Lower lobe of right lung (tissue), 2 donors: ENCODE data around the gene FAM240A. TPM values are rescaled to one million over a fixed set of nuclear protein-coding genes. Genes with fewer than 3 reads are reported as not detected.

Experiments used
- ATAC-seq, 2 donors: fragments of 200-7000 bp; cut with Tn5 transposase; one replicate each; pipeline ENCODE4 v1.9.1; 2020 to 2022; ENCODE audit warnings: mild to moderate bottlenecking in 2 of 2, moderate library complexity in 2 of 2
- DNase-seq: peaks from one replicate; pipeline ENCODE4 v3.0.0-alpha.2; 2020
- H3K27ac ChIP-seq: fragments of 200-600 bp; one replicate; pipeline ENCODE4 v1.8.0; 2022
- H3K27me3 ChIP-seq: fragments of 200-600 bp; one replicate; pipeline ENCODE4 v1.8.0; 2022; ENCODE audit warnings: low read depth
- H3K36me3 ChIP-seq: fragments of 200-600 bp; one replicate; pipeline ENCODE4 v1.8.0; 2022; ENCODE audit warnings: mild to moderate bottlenecking
- H3K4me1 ChIP-seq: fragments of 200-600 bp; one replicate; pipeline ENCODE4 v1.8.0; 2022
- H3K4me3 ChIP-seq: fragments of 200-600 bp; one replicate; pipeline ENCODE4 v1.8.0; 2022; ENCODE audit warnings: mild to moderate bottlenecking
- H3K9me3 ChIP-seq: fragments of 200-600 bp; one replicate; pipeline ENCODE4 v1.8.0; 2022
- intact Hi-C: fragments of 100-400 bp; cut with DNase I; formaldehyde crosslinking; loops from one replicate; pipeline ENCODE4 v1.11.0; 2022
- total RNA-seq: library from RNA; stranded (reverse); fragmentation: NEBNext Ultra II Directional; extraction: Animal tissue kit (Norgen Biotek cat#: 25700); gene quantifications from one replicate; pipeline ENCODE4 v1.2.1, GENCODE V29; 2021
- TF ChIP-seq, protein P1 (sequence below): fragments of 200-600 bp; IDR thresholded peaks from one replicate; pipeline ENCODE4 v1.8.0; 2022; ENCODE audit warnings: antibody characterized with exemption, mild to moderate bottlenecking
- donor health status: DM: no; HTN: yes; CAD: no; lungs with severe emphysema.

The FAM240A gene
- total RNA-seq, 1 donor from 2014 or later: not detected

DNA sequence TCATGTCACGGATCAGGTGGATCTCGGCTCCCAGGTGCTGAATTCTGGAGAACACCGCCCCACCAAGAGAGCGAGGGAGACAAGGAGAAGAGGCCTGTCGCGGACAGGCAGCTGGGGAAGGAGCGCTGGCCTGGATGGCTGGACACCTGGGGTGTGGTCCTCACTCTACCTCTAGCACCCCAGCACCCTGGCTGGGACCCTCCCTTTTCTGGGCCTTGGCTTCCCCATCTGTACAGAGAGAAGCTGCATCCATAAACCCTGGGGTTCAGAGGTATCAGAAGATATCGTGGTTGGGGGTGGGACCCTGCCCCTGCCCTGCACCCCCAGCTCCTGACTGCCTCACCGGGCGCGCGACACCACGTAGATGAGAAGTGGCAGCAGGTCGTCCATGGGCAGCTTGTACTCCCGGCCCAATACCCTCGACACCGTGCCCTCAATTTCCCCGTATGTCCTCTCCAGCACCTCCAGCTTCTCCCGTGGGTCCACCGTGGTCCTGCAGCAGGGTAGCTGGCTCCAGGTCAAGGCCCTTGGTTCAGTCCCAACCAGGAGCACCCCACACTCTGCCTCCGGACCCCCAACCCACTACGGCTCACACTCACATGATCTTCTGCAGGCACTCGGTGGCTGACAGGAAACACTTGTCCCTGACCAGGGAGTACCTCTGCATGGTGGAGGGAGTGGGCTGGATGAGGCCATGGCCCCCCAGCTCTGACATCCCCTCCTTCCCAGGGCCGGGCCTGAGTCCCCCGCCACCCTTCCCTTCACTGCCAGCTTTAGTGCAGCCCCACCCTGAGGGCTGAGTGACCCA is 59.4 kb downstream of the FAM240A start:
- no peak overlapping the region for H3K4me3 ChIP-seq
- DNase-seq (peak; percentile 30), ATAC-seq (no peak)
- intact Hi-C loops: no loop called here
- H3K4me1 ChIP-seq: no peaks in the 10 kb centered on the region
- no peaks in the 10 kb centered on the region for H3K27me3 ChIP-seq
- H3K36me3 ChIP-seq: peaks cover 51% of the 10 kb centered on the region
- TF ChIP-seq, protein P1, sequence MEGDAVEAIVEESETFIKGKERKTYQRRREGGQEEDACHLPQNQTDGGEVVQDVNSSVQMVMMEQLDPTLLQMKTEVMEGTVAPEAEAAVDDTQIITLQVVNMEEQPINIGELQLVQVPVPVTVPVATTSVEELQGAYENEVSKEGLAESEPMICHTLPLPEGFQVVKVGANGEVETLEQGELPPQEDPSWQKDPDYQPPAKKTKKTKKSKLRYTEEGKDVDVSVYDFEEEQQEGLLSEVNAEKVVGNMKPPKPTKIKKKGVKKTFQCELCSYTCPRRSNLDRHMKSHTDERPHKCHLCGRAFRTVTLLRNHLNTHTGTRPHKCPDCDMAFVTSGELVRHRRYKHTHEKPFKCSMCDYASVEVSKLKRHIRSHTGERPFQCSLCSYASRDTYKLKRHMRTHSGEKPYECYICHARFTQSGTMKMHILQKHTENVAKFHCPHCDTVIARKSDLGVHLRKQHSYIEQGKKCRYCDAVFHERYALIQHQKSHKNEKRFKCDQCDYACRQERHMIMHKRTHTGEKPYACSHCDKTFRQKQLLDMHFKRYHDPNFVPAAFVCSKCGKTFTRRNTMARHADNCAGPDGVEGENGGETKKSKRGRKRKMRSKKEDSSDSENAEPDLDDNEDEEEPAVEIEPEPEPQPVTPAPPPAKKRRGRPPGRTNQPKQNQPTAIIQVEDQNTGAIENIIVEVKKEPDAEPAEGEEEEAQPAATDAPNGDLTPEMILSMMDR: no peak
- no peaks in the 10 kb centered on the region for H3K9me3 ChIP-seq
- H3K27ac ChIP-seq: no peak overlapping the region

DNA sequence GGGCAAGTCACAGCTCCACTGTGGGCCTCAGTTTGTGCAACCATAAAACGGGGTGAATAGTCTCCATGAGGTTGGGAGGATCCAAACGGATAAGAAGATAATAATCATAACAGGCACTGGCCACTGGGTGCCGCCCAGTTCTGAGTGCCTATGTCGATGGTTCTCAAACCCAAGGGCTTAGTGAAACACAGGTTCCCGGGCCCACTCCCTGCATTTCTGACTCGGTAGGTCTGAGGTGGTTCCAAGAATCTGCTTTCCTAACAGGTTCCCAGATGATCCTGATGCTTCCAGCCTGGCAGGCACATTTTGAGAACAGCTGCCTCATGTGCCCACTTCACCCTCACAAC is 60.0 kb downstream of the FAM240A start:
- H3K36me3 ChIP-seq: peaks cover 51% of the 10 kb centered on the region

DNA sequence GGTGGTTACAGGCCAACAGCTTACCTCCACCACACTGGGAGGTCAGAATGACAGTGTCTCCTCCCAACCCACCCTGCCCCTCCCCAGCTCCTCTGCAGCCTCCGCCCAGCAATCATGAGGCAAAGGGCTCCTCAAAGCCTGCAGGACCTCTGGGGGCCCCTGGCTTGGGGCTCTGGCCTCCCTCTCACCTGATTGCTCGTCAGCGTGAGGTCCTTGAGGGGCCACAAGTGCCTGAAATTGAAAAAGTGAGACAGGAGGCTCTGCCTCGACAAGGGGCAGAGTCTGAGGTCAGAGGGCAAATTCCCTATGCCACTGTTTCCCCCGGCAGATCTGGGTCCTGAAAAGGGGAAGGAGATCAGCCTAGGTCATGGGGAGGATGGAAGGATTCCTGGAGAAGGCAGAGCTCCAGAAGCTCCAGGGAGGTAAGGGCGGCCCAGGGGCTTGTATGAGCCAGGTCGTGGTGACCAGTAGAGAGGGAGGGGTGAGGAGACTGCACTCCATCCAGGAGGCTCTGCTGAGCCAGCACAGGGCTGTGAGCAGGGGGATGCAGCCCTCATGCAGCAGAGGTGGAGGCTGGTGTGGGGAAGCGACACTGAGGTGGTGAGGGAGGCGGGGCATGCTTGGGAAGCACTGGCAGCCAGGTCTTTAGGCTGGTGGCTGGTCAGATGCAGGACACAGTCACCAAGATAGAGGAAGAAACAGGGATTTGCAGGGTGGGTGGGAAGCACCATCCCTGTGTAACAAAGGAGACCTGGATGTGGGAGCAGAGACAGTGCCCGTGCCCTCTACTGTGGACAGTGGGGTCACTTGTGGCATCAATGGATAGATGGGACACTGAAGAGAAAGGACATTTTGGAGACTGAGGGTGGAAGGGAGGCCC is 61.1 kb downstream of the FAM240A start:
- Histone ChIP-seq H3K4me3 (no peak overlapping the region), H3K36me3 (peaks cover 51% of the 10 kb centered on the region), H3K4me1 (no peaks in the 10 kb centered on the region), H3K27ac (no peak overlapping the region), H3K9me3 (no peaks in the 10 kb centered on the region), H3K27me3 (no peaks in the 10 kb centered on the region)
- TF ChIP-seq, protein P1: no peak
- ATAC-seq (no peak), DNase-seq (peak; percentile 30)
- intact Hi-C loops: no loop called here

More for the DNA sequence above, 60.0 kb downstream of the FAM240A start:
- TF ChIP-seq, protein P1: no peak
- no peaks in the 10 kb centered on the region for H3K27me3 ChIP-seq
- H3K4me1 ChIP-seq: no peaks in the 10 kb centered on the region
- H3K4me3 ChIP-seq: no peak overlapping the region
- no peaks in the 10 kb centered on the region for H3K9me3 ChIP-seq
- DNase-seq: no peak
- H3K27ac ChIP-seq: no peak overlapping the region
- ATAC-seq: no peak
- intact Hi-C loops: no loop called here

DNA sequence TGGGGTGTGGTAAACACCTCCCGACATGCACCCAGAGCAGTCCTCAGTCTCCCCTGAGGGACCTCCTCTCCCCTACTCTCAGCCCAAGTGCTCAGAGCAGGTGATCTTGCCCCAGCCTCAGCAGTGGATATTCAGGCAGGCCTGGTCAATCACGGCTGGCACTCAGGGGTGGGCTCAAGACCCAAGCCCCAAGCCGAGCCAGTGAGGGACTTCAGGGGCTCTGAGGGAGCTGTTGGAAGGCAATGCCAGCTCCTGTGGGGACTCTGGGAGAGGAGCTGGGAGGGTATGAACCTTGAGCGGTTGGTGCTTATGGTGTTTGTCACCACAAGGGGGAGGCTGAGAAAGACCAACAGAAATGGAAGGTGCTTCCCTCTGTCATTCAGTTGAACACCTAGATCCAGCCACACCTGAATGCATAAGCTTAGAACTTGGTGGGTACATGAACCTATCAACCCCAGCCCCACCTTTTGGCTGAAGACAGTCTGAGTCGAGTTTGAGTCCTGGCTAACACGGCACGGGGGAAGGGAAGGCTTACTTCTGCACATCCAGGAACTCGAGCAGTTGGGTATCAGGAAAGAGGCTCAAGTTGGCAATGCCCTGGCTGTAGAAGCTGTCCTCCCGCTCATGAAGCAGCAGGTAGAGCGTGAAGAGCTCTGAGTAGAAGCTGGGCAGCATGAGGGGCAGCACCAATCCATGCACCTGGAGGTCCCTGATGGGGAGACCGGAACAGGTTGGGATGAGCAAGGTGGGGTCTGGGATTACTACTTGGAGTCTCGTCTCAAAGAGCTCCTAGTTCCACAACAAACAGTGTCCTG is 61.9 kb downstream of the FAM240A start:
- TF ChIP-seq, protein P1: no peak
- ATAC-seq (no peak), DNase-seq (peak; percentile 26)
- Histone ChIP-seq H3K27ac (no peak overlapping the region), H3K4me1 (no peaks in the 10 kb centered on the region), H3K27me3 (no peaks in the 10 kb centered on the region), H3K36me3 (peaks cover 51% of the 10 kb centered on the region), H3K9me3 (no peaks in the 10 kb centered on the region), H3K4me3 (no peak overlapping the region)
- intact Hi-C loops: no loop called here

DNA sequence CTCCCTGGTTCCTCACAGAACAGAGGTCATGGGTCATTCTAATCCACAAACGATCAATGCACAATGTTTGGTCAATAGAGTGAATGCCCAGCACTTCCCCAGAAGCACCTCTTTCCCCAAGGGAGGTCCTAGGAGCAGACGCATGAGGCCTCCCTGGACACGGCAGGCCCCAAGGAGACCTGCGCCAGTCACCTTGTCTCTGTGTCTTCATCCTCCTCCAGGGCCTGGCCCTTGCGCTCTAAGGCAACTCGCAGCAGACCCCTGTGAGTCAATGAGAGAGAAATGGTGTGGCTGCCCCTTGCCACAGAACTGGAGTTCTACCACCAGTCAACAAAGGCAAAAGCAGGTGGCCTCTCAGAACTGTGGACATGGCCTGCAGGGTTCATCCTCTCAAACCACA is 63.1 kb downstream of the FAM240A start:
- Histone ChIP-seq H3K27me3 (no peaks in the 10 kb centered on the region), H3K27ac (no peak overlapping the region), H3K4me1 (no peaks in the 10 kb centered on the region), H3K36me3 (peaks cover 60% of the 10 kb centered on the region), H3K9me3 (no peaks in the 10 kb centered on the region), H3K4me3 (no peak overlapping the region)
- ATAC-seq (no peak), DNase-seq (peak; percentile 14)
- TF ChIP-seq, protein P1: no peak
- intact Hi-C loops: no loop called here
